Activated naive CD8-positive, alpha-beta T cell (primary cell): ENCODE data around the gene FABP3.

Source experiments
- H3K27ac Mint-ChIP-seq: one replicate; pipeline ENCODE4 v1.8.0; 2021; ENCODE audit warnings: mixed read lengths
- H3K27me3 Mint-ChIP-seq: one replicate; pipeline ENCODE4 v1.8.0; 2021; ENCODE audit warnings: mixed read lengths
- H3K36me3 Mint-ChIP-seq: one replicate; pipeline ENCODE4 v1.8.0; 2021; ENCODE audit warnings: mixed read lengths
- H3K4me1 Mint-ChIP-seq: one replicate; pipeline ENCODE4 v1.8.0; 2021; ENCODE audit warnings: low read depth, mixed read lengths
- H3K4me3 Mint-ChIP-seq: one replicate; pipeline ENCODE4 v1.8.0; 2021; ENCODE audit warnings: mild to moderate bottlenecking, mixed read lengths
- H3K9me3 Mint-ChIP-seq: one replicate; pipeline ENCODE4 v1.8.0; 2021; ENCODE audit warnings: low read depth, mixed read lengths

FABP3 gene

DNA sequence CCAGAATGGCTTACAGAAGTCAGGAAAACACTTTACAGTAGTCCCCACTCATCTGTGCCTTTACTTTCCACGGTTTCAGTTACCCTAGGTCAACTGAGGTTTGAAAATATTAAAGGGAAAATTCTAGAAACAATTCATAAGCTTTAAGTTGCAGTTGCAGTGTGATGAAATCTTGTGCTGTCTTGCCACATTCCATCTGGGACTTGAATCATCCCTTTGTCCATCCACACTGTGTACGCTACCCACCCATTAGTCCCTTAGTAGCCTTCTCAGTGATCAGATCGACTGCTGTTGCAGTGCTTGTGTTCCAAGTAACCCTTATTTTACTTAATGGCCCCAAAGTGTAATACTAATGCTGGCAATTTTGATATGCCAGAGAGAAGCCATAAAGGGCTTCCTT is 45.5 kb downstream of the FABP3 start:
- Mint-ChIP-seq H3K27me3 (no peaks in the 10 kb centered on the region), H3K36me3 (peaks cover 6% of the 10 kb centered on the region), H3K27ac (no peak overlapping the region), H3K9me3 (no peaks in the 10 kb centered on the region), H3K4me1 (no peaks in the 10 kb centered on the region), H3K4me3 (no peak overlapping the region)

DNA sequence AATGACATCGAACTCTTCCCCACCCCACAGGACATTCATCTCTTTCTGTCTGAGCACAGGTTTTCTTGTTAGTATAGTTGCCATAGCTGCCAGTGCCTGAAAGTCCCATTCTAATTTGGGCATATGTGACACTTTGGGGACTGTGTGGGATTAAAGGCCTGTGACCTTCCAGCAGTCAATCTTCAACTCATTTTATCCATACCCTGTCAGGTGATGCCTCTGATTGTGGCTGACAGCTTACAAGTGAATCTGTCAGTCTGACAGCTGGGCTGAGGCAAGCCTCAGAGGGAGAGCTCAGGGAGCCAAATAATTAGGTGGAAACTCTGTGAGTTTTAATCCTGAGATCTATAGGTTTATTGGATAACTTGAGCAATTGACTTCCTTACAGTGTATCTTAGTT is 46.4 kb downstream of the FABP3 start:
- H3K27me3 Mint-ChIP-seq = no peaks in the 10 kb centered on the region
- H3K36me3 Mint-ChIP-seq = peaks cover 10% of the 10 kb centered on the region
- no peak overlapping the region for H3K27ac Mint-ChIP-seq
- H3K4me1 Mint-ChIP-seq = no peaks in the 10 kb centered on the region
- H3K4me3 Mint-ChIP-seq = no peak overlapping the region
- H3K9me3 Mint-ChIP-seq = no peaks in the 10 kb centered on the region

DNA sequence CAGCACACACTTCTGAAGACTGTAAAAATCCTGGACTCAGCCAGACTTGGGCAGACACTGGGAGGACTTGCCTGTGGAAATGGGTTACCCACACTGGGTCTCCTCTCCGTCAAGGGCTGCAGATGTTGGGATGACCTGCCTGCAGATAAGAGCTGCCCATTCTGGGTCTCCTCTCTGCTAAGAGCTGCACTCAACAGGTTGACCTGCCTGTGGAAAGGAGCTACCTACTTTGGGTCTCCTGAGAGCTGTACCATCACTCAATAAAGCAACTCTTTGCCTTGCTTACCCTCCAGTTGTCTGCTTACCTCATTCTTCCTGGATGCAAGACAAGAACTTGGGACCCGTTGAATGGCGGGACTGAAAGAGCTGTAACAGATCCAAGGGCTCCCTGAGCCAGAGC is 47.9 kb downstream of the FABP3 start:
- no peaks in the 10 kb centered on the region for H3K4me1 Mint-ChIP-seq
- H3K27me3 Mint-ChIP-seq = no peaks in the 10 kb centered on the region
- H3K9me3 Mint-ChIP-seq = no peaks in the 10 kb centered on the region
- no peak overlapping the region for H3K4me3 Mint-ChIP-seq
- peaks cover 17% of the 10 kb centered on the region for H3K36me3 Mint-ChIP-seq
- H3K27ac Mint-ChIP-seq = no peak overlapping the region

DNA sequence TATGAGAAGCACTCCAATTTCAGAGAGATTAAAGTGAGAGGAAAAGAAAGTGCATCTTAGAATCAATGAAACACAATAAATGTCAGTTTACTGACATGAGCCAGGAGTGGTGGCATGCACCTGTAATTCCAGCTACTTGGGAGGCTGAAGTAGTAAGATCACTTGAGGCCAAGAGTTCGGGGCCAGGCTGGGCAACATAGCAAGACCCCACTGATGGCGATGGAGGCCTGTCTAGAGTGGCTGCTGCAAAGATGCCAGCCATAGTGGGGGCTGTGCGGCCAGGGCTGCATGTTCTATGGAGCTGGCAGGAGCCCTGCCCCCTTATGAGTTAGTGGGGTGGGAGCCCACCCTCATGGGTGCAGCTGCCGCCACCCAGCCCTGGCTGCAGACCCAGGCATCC is 48.8 kb downstream of the FABP3 start:
- H3K27ac Mint-ChIP-seq = no peak overlapping the region
- peaks cover 18% of the 10 kb centered on the region for H3K36me3 Mint-ChIP-seq
- no peaks in the 10 kb centered on the region for H3K9me3 Mint-ChIP-seq
- H3K4me1 Mint-ChIP-seq = no peaks in the 10 kb centered on the region
- no peak overlapping the region for H3K4me3 Mint-ChIP-seq
- no peaks in the 10 kb centered on the region for H3K27me3 Mint-ChIP-seq

DNA sequence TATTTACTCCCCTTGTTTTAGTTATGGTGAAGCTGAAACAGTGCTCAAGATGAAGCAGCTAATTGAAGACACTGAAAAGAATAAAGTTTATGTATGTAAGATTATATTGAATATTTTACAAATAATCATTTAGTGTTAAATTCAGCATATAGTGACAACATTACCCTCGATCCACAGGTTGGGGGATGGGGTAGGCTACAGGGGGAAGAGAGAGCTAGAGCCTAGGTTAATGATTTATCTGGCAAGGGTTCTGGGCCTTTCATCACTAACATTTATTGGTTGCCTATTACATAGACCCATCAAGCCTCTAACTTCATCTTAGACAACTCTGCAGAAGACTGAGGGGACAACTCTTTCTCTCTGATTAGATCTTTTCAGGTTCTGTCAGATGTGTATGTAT is 54.7 kb downstream of the FABP3 start:
- Mint-ChIP-seq H3K27ac (no peak overlapping the region), H3K4me1 (no peaks in the 10 kb centered on the region), H3K4me3 (no peak overlapping the region), H3K9me3 (no peaks in the 10 kb centered on the region), H3K27me3 (no peaks in the 10 kb centered on the region), H3K36me3 (peaks cover 26% of the 10 kb centered on the region)

DNA sequence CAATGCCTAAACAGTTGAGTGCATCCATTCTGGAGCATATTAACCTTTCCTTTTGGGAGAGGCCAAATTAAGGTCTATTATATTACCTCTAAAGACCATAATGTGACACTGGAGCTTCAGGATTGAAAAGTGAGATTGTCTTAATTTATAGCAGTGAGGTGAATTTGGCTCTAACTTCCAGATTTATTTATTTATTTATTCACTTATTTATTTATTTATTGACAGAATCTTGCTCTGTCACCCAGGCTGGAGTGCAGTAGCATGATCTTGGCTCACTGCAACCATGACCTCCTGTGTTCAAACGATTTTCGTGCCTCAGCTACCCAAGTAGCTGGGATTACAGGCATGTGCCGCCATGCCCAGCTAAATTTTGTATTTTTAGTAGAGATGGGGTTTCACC is 57.0 kb downstream of the FABP3 start:
- H3K36me3 Mint-ChIP-seq = peaks cover 26% of the 10 kb centered on the region
- H3K27me3 Mint-ChIP-seq = no peaks in the 10 kb centered on the region
- no peaks in the 10 kb centered on the region for H3K4me1 Mint-ChIP-seq
- no peaks in the 10 kb centered on the region for H3K9me3 Mint-ChIP-seq
- H3K27ac Mint-ChIP-seq = no peak overlapping the region
- no peak overlapping the region for H3K4me3 Mint-ChIP-seq
